PFSK-1 (cell line): ENCODE measurements around the gene DAB2IP.

Experiments used
- FOXP2 ChIP-seq: optimal IDR thresholded peaks from 2 replicates; pipeline ENCODE3; 2011; ENCODE audit warnings: borderline replicate concordance, control low read depth, inconsistent platforms; ENCODE audit not compliant: insufficient read depth; ENCODE audit errors: extremely low read length, extremely low read depth
- POLR2AphosphoS5 ChIP-seq: IDR thresholded peaks from 2 replicates; pipeline ENCODE4 v1.6.1; 2012; ENCODE audit warnings: low read depth, mild to moderate bottlenecking, control low read depth, low read length, moderate library complexity
- REST ChIP-seq, 2 experiments: IDR thresholded peaks; 2 replicates each; pipeline versions ENCODE4 v1.6.1 to v1.8.0; 2011 to 2012; ENCODE audit warnings: low read depth in 2 of 2, low read length in 2 of 2, control low read depth in 1 of 2, inconsistent platforms in 1 of 2, mild to moderate bottlenecking in 1 of 2, moderate library complexity in 1 of 2; ENCODE audit not compliant: insufficient read depth in 1 of 2
- SIN3A ChIP-seq: IDR thresholded peaks from 2 replicates; pipeline ENCODE4 v1.6.1; 2012; ENCODE audit warnings: mild to moderate bottlenecking, low read length, moderate library complexity, borderline replicate concordance; ENCODE audit not compliant: insufficient read depth
- TAF1 ChIP-seq: IDR thresholded peaks from 2 replicates; pipeline ENCODE4 v1.6.1; 2012; ENCODE audit warnings: low read length, control low read depth, borderline replicate concordance; ENCODE audit not compliant: insufficient read depth

The DAB2IP gene

GRCh38 chr9:121774715-121775613 is 123.5 kb downstream of the DAB2IP start:
- no peak for TF ChIP-seq TAF1
- TF ChIP-seq REST (IDR thresholded peaks at IDR 0.05; ENCODE audit: insufficient read depth in 1 of 2, low read depth in 2 of 2, low read length in 2 of 2), result no peak
- no peak for TF ChIP-seq SIN3A
- no peak for TF ChIP-seq FOXP2
- no peak for TF ChIP-seq POLR2AphosphoS5

GRCh38 chr9:121776001-121776738 is 124.7 kb downstream of the DAB2IP start:
- TF ChIP-seq POLR2AphosphoS5, result no peak
- TF ChIP-seq SIN3A, result no peak
- no peak for TF ChIP-seq TAF1
- TF ChIP-seq FOXP2, result no peak
- no peak for TF ChIP-seq REST (IDR thresholded peaks at IDR 0.05; ENCODE audit: insufficient read depth in 1 of 2, low read depth in 2 of 2, low read length in 2 of 2)

GRCh38 chr9:121776739-121777637 is 125.6 kb downstream of the DAB2IP start:
- TF ChIP-seq REST (IDR thresholded peaks at IDR 0.05; ENCODE audit: insufficient read depth in 1 of 2, low read depth in 2 of 2, low read length in 2 of 2) (no peak), POLR2AphosphoS5 (no peak), SIN3A (no peak), TAF1 (no peak), FOXP2 (no peak)

- TF ChIP-seq SIN3A, result no peak
- no peak for TF ChIP-seq FOXP2
- no peak for TF ChIP-seq TAF1
- TF ChIP-seq REST (IDR thresholded peaks at IDR 0.05; ENCODE audit: insufficient read depth in 1 of 2, low read depth in 2 of 2, low read length in 2 of 2), result no peak
- no peak for TF ChIP-seq POLR2AphosphoS5
Measured at GRCh38 chr9:121778252-121779225, 127.1 kb downstream of the DAB2IP start.
